HCT116 (cell line): ENCODE measurements around the gene ANKRD29.

Experiments used
- CEBPB ChIP-seq: IDR thresholded peaks from 2 replicates; pipeline ENCODE4 v1.6.1; 2012; ENCODE audit warnings: low read depth
- CTCF ChIP-seq, 3 experiments: fragments of 200-600 bp in 1 of 3; sonication (generic) in 1 of 3; IDR thresholded peaks in 2 of 3; conservative IDR thresholded peaks in 1 of 3; 2 replicates each; pipeline ENCODE4 v1.5.1; 2012 to 2017; ENCODE audit warnings: low read depth in 2 of 3, low read length in 2 of 3, antibody characterized with exemption in 1 of 3, borderline replicate concordance in 1 of 3, control low read depth in 1 of 3, mild to moderate bottlenecking in 1 of 3, mixed read lengths in 1 of 3, mixed run types in 1 of 3, moderate library complexity in 1 of 3; ENCODE audit not compliant: insufficient read depth in 1 of 3
- EZH2 ChIP-seq: fragments of 200-600 bp; sonication (generic); IDR thresholded peaks from 2 replicates; pipeline ENCODE4 v1.6.1; 2017; ENCODE audit warnings: antibody characterized with exemption, mixed run types
- EZH2phosphoT487 ChIP-seq: fragments of 200-600 bp; IDR thresholded peaks from 2 replicates; pipeline ENCODE4 v1.6.1; 2018; ENCODE audit warnings: antibody characterized with exemption, borderline replicate concordance
- FOSL1 ChIP-seq: IDR thresholded peaks from 2 replicates; pipeline ENCODE4 v1.6.1; 2012; ENCODE audit warnings: low read depth
- JUND ChIP-seq: IDR thresholded peaks from 2 replicates; pipeline ENCODE4 v1.6.1; 2012
- RAD21 ChIP-seq: IDR thresholded peaks from 2 replicates; pipeline ENCODE4 v1.6.1; 2012; ENCODE audit warnings: low read depth, mild to moderate bottlenecking
- REST ChIP-seq: IDR thresholded peaks from 2 replicates; pipeline ENCODE4 v1.6.1; 2012; ENCODE audit warnings: low read depth
- SIN3A ChIP-seq: IDR thresholded peaks from 2 replicates; pipeline ENCODE4 v1.6.1; 2012; ENCODE audit warnings: low read depth
- YY1 ChIP-seq: IDR thresholded peaks from 2 replicates; pipeline ENCODE4 v1.6.1; 2011; ENCODE audit warnings: low read length, low read depth, moderate library complexity, mild to moderate bottlenecking; ENCODE audit not compliant: insufficient replicate concordance; ENCODE audit errors: extremely low read depth

GRCh38 chr18:23585007-23585871, 77.5 kb downstream of the ANKRD29 start:
- TF ChIP-seq REST (no peak), EZH2phosphoT487 (no peak), SIN3A (no peak), CTCF (IDR thresholded peaks at IDR 0.05 in 2 of 3, conservative IDR thresholded peaks at IDR 0.05 in 1 of 3; ENCODE audit: borderline replicate concordance in 1 of 3, insufficient read depth in 1 of 3, low read depth in 2 of 3, low read length in 2 of 3) (no peak), EZH2 (no peak), RAD21 (no peak), CEBPB (no peak), FOSL1 (no peak), JUND (no peak), YY1 (no peak)
